HG03097 (cell line): ENCODE data around the gene CSTB.

ENCODE experiments used
- ATAC-seq: cut with Tn5 transposase; IDR thresholded peaks from one replicate; pipeline ENCODE4 v1.9.1; 2021; ENCODE audit not compliant: unreplicated experiment, low FRiP score

The CSTB gene

GRCh38 chr21:43752758-43753438 lies 23.2 kb downstream of the CSTB start:
- no peak for ATAC-seq

DNA sequence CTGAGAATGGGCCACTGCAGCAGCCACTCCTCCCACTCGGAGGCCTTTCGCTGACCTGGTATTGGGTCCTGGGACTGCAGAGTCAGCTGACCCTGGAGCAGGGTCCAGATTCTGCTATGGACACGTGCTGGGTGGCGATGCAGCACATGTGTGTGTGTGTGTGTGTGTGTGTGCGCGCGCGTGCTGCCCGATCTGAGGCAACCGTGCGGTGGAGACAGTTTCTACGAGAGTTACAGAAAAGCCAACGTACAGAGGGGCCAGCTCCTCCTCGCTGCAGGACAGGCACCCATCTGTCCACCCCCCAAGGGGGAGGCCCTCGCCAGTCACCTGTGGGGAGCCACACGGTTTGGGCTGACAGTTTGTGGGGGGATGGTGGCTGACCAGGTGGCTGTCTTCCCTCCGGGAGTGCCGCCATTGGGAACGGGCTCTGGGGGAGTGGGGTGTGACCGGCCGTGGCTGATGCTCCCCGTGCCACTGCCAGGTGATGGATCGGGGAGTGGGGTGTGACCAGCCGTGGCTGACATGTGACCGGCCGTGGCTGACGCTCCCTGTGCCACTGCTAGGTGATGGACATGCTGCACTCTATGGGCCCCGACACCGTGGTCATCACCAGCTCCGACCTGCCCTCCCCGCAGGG lies 24.0 kb downstream of the CSTB start:
- no peak for ATAC-seq

GRCh38 chr21:43750339-43751033 lies 25.6 kb downstream of the CSTB start:
- no peak for ATAC-seq

- ATAC-seq = no peak
Observed at GRCh38 chr21:43749651-43750262, 26.4 kb downstream of the CSTB start.

DNA sequence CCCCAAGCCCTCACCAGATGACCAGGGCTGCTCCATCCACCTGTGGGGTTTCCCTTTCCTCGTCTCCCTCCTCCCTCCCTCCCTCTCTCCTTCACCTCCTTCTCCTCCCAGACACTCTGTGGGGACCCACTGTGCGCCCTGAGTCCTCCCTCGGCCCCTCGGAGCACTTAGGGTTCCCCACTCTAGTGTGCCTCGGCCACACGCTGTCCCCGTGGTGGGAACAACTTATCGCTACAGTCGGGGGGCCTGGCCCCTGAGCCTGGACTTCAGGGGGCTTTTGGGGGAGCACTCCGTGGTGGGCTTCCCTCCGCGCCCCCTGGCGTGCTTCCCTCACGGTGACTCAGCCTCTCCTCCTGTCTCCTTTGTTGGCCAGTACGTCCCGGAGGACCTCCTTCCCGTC lies 27.5 kb downstream of the CSTB start:
- ATAC-seq = no peak

DNA sequence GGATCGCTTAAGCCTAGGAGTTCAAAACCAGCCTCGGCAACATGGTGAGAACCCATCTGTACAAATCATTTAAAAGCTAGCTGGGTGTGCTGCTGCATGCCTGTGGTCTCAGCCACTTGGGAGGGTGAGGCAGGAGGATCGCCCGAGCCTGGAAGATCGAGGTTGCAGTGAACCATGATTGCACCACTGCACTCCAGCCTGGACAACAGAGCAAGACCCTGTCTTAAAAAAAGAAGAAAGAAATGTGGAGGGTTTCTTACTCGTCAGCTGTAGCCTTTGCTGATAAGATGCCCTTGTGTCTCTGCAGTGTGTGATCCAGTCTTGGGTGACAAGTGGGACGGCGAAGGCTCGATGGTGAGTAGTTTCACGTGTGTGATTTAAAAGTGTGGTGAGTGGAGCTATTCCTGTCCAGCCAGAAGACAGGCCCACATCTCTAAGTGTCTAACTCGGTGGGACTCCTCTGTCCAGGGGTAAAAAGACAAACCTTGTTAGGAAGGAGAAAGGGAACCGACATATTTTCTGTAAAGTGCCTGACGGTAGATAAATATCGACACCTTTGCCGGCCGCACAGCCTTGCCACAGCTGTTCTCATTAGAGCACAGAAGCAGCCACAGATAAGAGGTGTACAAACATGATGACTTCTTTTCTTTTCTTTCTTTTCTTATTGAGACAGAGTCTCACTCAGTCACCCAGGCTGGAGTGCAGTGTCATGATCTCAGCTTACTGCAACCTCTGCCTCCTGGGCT lies 30.2 kb downstream of the CSTB start:
- ATAC-seq = no peak

GRCh38 chr21:43744725-43745124 lies 31.4 kb downstream of the CSTB start:
- no peak for ATAC-seq

- ATAC-seq = no peak
Observed at GRCh38 chr21:43743947-43744346, 32.2 kb downstream of the CSTB start.

DNA sequence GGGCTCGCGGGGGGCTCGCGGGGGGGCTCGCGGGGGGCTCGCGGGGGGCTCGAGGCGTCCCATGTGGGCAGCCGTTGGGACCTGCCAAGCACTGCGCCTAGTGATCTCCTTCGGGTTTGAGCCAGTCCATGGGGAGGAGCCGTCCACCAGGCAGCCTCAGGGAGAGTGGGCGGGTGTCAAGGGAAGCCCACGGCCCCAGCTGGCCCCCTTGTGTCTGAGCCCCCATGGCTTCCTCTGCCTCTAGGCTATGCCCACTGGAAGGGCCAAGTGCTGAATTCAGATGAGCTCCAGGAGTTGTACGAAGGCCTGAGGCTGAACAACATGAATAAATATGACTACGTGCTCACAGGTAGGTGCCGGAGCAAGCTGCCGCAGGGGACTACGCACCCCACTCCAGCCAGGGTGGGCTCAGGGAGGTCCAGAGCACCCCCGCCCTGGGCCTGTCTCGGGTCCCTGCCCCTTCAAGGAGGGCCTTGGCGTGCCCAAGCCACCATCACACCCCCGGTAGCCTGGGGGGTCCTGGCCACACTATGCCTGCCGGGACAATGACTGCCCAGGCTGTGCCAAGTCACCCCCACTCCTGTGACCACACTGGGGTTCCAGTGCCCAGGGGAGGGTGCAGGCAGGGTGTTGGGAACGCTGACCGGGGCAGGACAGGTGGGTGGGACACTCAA lies 34.5 kb downstream of the CSTB start:
- ATAC-seq = no peak

- no peak for ATAC-seq
Observed at GRCh38 chr21:43740497-43741156, 35.5 kb downstream of the CSTB start.

GRCh38 chr21:43739621-43740435 lies 36.3 kb downstream of the CSTB start:
- no peak for ATAC-seq

GRCh38 chr21:43737158-43737950 lies 38.8 kb downstream of the CSTB start:
- no peak for ATAC-seq

DNA sequence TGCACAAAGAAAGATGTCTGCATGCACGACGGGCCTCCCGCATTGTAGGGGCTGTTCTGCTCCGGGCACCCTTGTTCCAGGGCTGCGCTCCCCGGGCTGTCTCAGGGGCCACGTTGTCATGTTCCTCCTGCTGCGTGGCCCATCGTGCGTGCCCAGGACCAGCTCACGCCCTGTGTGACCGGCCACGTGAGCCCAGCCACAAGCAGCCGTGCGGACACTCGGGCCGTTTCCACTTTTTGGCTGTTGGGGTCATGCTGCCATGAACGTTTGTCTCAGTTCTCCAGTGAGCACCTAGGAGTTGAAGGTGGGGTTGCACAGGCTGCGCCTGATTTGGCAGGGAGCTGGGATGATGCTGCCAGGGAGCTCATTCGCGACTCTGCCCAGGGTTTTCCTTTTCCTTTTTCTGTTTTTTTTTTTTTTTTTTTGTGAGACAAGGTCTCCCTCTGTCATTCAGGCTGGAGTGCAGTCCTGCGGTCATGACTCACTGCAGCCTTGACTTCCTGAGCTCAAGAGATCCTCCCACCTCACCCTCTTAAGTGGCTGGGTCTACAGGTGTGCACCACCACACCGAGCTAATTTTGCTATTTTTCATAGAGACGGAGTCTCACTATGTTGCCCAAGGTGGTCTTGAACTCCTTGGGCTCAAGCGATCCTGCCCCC lies 39.8 kb downstream of the CSTB start:
- ATAC-seq = no peak

- ATAC-seq = no peak
Observed at GRCh38 chr21:43735236-43736091, 40.6 kb downstream of the CSTB start.

DNA sequence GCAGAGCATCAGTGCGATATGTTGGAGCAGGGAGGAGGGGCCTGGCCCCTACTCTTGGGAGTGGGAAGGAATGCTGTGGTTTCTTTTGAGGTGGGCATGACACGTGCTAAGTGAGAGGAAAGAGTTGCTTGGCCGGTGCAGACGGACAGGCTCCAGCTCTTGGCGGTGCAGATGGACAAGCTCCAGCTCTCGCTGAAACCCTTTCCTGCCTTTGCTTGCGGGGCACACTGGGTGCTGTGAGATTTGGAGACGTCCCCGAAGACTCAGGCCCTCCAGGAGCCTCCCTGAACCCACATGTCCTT lies 41.2 kb downstream of the CSTB start:
- no peak for ATAC-seq

GRCh38 chr21:43734131-43734927 lies 41.8 kb downstream of the CSTB start:
- no peak for ATAC-seq
